Measurements from ENCODE around the gene PRKG1.

Gene PRKG1

DNA sequence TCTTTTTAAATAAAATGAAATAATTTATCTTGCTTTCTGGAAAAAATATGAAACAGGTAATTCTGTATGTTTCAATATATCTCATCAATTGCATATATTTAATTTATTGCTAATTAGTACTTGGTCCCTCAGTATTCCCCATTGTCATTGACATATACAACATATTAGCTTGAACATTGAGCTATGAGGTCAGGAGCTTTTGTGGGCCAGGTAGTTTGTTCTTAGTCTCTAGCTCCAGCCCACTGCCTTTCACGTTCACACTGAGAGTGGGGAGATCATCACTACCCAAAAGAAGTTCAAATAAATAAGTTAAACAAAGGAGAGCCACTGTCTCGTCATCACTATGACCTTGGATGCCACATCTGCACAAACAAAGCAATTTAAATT, 1185.1 kb downstream of the PRKG1 start:
- DNase-seq (ENCODE audit: low read depth), result no peak

DNA sequence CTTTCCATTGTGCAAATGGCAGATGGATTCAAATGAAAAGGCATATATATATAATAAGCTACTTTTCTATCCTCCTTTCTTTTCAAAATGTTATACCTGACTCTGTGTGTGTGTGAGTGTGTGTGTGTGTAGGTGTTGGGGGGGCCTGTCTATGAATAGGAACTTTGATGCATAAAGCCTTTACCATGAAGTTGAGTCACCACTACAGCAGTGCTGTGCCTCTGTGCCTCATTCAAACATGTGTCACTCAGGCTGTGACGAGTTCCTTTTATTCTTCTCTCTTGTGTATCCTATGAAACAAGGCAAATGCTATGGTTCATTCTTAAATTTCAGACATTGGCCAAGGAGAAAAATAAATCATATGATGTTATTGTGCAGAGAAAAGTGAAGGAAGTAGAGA, 1187.1 kb downstream of the PRKG1 start:
- no peak for DNase-seq (ENCODE audit: low read depth)

DNA sequence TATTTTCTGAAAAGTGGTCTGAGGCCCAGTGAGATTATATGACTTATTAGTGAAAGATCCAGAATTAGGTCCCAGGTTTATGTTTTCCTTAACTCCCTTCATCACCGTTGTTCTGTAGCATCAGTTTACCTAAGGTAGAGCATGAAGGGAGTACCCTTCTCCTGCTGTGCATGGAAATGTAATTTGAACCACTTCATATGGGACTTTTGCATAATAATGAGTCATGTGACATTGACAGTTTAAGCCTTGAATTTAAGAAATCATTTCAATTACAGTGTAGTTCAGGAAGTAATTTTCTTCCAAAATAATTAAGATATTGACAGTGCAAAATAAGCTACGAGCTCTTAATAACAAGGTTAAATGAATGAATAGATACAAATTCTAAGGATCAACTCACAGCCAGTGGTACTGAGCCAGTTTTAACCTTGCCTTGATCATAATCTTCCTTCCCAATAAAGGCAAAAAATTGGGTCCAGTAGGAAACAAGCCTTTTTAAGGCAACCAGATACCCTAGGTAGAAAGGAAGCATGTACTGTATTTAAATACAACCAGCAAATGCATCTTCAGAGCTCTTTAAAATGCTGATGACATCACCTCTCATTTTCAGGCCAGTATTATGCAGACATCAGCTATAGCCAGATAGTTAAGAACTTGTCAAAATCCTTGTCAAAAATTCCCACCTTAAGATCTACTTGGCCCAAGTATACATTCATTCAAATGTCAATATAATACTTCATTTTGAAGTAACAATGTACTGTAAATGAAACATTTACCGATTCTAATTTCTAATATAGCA, 1191.0 kb downstream of the PRKG1 start:
- DNase-seq (ENCODE audit: low read depth), result no peak

DNA sequence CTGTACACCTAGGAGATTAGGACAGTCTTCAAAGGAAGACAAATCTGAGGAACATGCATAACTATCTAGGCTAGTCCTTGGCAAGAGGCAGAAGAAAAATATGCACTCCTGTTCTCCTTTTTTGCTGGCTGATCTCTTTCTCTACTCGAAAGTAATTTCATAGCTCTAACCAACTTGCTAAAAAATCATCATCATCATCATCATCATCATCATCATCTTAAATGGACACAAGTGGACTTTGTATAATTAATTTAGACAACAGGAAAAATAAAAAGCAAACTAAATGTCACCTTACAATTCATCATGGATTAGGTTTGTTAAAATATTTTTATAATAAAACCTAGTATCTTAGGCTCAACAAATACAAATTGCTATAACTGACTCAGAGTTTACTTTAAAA, 1192.6 kb downstream of the PRKG1 start:
- DNase-seq (ENCODE audit: low read depth), result no peak

DNA sequence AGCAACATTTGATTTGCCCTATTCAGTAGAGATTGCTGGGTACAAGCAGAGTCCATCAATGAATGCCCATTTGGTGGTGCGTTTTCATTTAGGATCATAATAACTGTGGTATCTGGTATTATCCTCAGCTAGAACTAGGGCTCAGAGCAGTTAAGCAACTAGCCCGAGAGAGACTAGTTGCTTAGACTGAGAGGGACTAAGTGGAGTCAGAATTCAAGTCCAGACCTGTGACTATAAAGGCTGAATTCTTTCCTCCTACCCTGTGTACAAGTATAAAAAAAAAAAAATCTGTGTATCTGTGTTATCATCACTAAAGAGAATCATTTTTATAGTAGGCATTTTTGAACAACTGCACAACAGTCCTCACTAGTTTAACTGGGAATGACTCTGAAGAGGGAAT, 1194.5 kb downstream of the PRKG1 start:
- DNase-seq (ENCODE audit: low read depth), result no peak

DNA sequence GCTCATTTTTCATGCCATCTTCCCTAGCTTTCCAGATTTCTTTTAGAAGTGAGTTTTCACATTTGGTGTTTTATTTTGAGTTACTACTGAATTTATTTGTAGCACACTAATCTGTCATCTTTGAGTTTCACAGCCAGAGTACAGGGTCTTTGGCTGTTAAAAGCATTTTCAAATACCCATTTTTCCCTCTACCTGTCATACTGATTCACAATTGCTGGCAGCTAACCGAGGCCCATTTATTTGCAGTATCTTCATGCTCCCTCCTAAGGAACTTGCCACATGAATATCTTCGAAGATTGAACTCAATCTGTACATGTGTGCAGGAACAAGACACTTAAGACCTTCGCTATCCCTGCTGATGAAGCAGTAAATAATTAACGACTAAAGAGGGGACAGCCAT, 1194.9 kb downstream of the PRKG1 start:
- no peak for DNase-seq (ENCODE audit: low read depth)

DNA sequence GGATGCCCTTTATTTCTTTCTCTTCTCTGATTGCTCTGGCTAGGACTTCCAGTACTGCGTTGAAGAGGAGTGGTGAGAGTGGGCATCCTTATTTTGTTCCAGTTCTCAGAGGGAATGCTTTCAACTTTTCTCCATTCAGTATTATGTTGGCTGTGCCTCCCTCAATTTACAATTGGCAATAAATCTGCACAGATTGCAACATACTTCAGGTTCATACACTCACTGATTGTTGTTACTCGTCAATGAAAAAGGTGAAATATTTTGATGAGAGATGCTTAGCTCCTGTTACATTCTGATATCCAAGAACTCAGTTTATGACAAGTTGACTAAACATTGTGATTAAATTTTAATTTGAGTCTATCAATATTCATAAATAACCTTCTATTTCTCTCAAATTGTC, 1201.9 kb downstream of the PRKG1 start:
- no peak for DNase-seq (ENCODE audit: low read depth)

DNA sequence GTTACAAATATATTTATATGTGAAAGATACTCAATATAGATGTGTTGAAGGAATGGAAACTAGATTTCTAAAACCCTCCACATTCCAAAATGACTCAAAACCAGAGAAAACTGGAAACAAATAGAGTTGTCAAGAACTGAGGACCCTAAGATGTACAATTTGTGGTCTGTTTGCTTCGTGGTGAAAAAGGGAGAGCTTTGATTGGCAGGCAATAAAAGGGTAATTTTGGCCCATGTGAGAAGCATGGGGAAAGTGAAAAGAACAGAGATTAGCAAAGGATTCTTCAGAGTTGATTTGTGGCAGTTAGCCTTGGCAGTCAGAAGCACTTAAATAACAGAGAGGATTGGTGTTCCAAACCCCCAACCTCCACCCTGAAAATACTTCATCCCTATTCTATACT, 1202.7 kb downstream of the PRKG1 start:
- DNase-seq (ENCODE audit: low read depth), result no peak

DNA sequence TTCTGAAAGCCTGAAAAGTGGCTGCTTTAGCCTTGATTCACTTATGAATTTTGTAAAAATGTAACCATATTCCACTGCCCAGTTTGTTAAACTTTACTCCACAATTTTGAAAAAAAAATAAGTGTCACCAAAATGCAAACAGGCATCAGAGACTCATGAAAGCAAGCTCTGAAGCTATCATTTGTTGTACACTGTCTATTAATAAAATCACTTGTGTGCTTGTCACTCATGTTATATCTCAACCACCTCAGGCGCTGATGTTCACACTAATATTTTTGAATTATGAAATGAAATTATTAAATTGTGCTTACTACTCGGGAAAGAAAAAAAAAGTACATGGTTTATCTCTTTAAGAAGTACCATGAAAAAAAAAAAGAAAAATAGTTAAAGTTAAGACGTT, 1205.3 kb downstream of the PRKG1 start:
- DNase-seq (ENCODE audit: low read depth), result no peak

DNA sequence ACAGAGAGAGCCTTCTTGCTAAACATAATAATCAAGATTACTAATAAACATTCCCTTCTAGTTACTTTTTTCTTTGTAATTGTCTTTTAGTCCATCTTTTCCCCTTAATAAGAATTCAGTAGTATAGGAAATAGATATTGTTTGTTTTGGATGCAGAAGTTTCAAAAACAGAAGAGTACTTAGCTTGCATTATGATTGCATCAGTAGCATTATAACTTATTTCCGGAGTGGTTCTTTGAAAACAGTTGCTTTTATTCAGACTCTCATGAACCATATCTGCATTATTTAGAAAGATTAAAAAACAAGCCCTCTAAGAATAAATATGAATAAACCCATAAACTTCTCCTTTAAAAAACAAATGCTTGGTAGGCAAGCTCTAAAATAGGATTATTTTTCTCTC, 1205.8 kb downstream of the PRKG1 start:
- no peak for DNase-seq (ENCODE audit: low read depth)

DNA sequence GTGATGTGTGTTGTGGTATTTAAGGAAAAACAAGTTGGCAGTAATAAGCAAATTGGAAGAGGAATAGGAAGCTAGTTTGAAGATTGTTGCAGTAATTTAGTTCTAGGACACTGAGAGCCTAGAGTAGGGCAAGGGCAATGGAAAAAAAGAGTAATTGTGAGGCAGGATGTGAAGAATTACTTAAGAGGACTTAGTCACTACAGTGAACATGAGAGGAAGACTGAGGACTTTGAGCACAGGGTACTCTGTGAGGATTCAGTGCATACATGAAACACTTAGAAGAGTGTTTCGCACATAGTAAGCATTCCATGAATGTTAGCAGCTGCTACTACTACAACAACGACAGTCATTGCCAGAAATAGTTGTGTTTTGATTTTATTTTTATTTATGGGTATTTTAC, 1208.9 kb downstream of the PRKG1 start:
- no peak for DNase-seq (ENCODE audit: low read depth)

DNA sequence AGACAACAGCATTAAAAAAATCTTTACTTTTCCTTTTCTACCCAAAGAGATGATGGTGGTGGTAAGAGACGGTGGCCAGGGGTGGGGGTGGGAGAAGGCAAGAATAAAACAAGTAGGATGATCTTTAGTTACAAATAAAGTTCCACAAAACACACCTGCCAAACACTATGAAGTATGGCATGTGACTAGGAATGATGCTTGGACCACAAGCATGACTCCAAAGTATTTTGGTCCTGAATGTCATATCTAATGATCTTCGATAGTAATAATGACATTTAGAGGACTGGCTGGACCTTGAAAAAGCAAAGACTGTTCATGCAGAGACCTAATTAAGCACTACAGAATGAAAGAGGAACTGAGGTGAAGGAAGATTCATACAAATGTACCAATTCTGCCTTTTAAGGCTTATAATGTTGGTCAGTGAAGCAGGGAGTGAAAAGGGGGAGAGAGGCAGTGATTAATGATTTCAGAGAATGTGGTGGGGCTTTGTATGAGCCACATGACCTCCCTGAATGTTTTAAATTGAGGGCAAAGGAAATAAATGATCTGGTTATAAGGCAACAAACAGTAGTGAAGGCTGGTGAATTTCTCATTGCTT, 1210.2 kb downstream of the PRKG1 start:
- no peak for DNase-seq (ENCODE audit: low read depth)

DNA sequence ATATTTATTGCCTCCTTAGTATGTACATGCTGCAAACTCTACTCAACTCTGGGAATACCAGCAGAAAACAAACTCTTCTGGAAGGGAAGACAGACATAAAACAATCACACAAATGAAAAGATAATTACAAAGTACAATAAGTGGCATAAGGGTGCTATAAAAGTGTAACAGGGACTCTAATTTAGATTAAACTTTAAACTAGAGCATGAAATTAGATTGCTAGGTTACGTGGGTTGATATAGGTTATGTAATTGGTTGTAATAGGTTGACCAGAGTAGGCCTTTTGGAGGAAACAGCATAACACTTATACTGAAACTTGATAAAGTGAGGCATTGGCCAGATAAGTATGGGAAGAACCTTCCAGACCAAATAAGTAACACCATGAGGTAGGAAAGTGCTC, 1213.6 kb downstream of the PRKG1 start:
- DNase-seq (ENCODE audit: low read depth), result no peak

DNA sequence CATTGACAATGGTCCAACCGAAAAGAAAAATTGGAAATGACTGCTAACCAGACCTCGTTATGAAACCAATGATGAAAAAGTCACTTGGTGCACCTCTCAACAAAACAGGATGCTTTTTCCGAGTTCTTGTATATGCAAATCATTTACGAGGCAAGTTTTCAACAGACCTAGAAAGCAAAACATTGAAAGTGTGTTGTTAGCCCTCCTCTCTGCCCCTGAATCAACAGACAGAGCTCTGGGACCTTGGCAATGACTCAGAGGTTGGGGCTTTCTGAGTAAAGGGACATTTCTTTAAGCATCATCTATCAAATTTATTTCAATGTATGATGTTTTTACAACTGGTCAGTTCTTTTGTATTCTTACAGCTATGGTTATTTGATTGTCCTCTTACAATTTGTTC, 1223.5 kb downstream of the PRKG1 start:
- DNase-seq (ENCODE audit: low read depth), result no peak

DNA sequence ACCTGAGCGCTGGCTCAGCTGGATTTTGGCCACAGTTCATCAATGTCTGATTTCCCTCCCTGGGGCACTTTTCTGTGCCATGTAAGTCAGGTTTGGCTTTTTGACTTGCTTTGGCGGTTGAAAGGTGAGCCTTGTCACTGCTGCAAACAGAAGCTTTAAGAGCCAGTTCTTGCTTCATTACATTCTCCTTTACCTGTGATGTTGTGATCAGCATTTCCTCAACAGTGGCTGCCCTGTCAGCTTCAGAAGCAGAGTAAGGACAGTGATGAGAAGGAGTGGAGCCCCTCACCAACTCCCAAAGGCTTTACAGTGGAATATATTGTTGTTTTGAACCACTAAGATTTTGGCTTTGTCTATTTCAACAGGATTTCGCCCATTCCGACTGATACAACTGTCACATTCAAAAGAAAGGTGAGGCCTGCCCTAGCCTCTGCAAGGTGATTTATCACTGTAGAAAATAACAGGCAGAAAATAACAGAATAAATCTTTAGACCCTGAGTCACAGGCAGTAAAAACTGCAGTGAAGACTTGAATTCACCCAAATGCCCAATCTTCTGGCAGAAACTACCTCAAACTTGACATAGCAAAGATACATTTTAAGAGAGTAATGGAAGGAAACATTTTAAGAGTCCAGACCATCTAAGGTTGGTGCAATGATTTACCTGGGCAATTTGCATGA, 1226.5 kb downstream of the PRKG1 start:
- DNase-seq (ENCODE audit: low read depth), result no peak

DNA sequence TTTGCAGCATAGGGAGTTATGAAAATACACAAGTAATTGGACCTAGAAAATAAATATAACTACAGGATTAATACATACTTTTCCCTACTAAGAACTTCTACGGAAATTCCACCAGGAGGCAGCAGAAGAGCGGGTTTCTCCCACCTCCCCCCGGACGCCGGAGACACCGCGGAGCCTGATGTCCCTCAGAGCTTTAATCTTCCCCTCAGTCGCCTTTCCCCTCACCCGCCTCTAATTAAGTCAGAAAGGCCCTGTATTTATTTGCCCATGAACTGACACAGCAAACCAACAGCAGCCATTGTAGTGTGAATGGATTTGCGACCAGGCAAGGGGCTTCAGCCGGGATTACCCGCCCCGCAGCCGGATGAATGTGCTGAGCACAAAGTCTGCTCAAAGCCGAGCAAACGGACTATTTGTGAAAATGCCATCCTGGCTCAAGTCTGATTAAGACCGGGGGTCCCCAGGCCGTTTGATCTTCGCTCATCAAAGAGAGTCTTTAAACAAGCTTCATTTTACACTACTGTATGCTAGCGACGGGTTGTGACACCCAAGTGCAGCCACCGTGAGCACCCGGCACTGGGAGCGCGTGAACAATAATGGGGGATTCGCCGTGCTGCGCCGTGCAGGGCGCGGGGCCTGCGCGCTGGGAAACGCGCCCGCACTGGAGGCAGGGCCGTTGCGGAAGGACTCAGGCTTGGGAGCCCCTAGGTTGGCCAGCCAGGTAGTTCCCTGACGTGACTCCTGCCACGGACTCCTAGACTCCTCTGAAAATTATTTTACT, 1234.2 kb downstream of the PRKG1 start:
- no peak for DNase-seq (ENCODE audit: low read depth)

DNA sequence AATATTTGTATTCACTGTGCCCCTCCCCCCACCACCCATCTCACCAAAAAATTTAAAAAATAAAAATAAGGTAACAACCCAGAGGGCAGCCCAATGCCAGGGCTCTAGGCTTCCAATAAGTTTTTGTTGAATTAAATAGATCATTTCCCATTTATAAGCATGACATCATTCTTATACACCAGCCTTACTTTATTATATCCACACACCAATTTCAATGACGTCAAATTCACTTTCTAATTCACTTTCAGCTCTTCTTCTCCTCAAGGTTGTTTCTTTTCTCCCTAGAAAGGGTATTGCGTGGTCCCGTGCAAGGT, 1238.6 kb downstream of the PRKG1 start:
- no peak for DNase-seq (ENCODE audit: low read depth)

DNA sequence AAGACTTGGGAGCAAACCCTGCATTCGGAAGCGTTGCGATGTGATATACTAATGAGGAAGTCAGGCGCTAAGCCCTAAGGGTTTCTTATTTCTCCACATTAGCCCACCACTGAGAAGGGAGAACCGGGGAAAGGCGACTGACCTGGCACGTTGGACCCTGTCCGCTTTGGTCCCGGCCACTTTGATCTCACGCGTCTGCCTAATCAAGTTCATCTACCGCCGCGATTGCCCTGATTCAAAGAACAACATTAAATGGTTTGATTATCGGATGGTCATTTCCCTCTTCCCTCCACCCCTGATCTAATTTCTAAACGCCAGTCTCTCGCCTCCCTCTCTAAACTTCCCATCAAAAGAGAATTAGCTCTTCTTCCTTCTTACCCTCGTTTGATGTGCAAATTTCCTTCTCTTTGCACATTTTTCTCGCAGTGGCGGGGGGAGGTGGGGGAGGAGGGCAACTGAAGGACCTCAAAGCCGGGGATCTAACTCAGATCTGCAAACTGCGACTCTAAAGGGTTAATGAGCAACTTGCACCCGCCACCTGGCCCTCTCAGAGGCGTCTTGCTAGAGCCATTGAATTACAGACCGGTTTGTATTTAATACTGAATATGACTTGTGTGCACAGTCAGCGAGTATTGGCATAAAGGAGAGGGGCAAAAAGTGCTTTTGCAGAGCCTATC, 1239.1 kb downstream of the PRKG1 start:
- DNase-seq (ENCODE audit: low read depth), result no peak

DNA sequence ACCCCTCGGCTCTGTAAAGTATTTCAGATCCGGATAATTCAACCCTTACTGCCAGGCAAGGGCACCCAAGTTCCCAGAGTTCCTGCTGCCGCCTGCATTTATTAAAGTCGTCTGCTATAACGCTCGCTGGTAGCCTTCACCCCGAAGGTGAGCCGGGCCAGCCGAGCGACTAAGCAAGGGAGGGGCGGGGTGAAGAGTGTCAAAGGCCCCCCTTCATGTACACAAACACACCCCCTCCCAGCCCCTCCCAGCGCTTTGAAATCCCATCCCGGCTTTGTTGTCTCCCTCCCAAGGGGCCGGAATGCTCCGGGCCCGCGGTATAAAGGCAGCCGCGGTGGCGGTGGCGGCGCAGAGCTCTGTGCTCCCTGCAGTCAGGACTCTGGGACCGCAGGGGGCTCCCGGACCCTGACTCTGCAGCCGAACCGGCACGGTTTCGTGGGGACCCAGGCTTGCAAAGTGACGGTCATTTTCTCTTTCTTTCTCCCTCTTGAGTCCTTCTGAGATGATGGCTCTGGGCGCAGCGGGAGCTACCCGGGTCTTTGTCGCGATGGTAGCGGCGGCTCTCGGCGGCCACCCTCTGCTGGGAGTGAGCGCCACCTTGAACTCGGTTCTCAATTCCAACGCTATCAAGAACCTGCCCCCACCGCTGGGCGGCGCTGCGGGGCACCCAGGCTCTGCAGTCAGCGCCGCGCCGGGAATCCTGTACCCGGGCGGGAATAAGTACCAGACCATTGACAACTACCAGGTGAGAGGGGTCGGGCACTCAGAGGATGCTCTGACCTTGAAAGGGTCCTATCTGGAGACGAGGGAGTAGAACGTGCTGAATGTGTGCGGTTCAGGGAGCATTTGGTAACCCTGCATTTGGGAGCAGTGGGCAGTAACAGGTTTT, 1239.9 kb downstream of the PRKG1 start, which contains the start of gene DKK1:
TSS of gene DKK1 (plus strand) at position 349 of the 889 bp plus-strand sequence. CDS start at position 503, 154 bp downstream.
- DNase-seq (ENCODE audit: low read depth), result no peak

DNA sequence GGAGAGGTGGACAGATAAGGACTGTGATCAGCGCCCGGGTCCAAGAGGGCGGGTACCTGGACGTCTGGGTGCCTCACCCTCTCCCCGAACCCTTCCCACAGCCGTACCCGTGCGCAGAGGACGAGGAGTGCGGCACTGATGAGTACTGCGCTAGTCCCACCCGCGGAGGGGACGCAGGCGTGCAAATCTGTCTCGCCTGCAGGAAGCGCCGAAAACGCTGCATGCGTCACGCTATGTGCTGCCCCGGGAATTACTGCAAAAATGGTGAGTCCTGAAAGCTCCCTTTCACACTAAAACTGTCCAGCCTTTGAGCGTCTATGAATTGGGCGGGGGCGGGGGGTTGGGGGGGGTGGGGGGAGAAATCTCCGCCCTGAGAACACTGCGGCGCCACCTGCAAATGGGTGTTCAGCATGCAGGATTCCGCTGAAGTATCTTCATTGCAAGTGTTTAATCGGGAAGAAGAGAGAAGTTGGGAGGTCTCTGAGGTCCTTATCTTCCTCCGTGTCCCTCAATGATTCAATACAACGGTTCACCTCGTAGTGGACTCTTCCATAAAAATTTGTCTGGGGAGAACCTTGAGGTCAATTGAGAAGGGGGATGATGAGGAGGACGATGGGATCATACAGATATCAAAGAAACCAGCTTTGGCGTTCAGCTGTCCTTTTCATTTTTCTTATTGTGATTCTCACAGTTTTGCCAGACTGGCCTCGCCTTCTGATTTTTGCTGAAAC, 1240.7 kb downstream of the PRKG1 start:
- no peak for DNase-seq (ENCODE audit: low read depth)

Data from T-helper 22 cell (primary cell).